ENCODE results near the gene TXK. TPM values are rescaled to one million over a fixed set of nuclear protein-coding genes. Genes with fewer than 3 reads are reported as not detected.

TXK gene
- total RNA-seq, 2 donors from 2014 or later = 37.8 to 52.3 TPM

- Mint-ChIP-seq H3K4me1 (ENCODE audit: low read depth) (peaks cover 29% of the 10 kb centered on the region), H3K36me3 (ENCODE audit: insufficient read depth in 2 of 2) (no peaks in the 10 kb centered on the region), H3K4me3 (no peak overlapping the region), H3K9me3 (no peaks in the 10 kb centered on the region), H3K27ac (no peak overlapping the region), H3K27me3 (ENCODE audit: low read depth) (peaks cover 27% of the 10 kb centered on the region)
- ATAC-seq (replicated peaks in 1 of 2) (no peak), DNase-seq (no peak)
Observed at GRCh38 chr4:48051078-48051477, 83.0 kb downstream of the TXK start.

- Mint-ChIP-seq H3K4me3 (no peak overlapping the region), H3K27ac (no peak overlapping the region), H3K4me1 (ENCODE audit: low read depth) (peaks cover 45% of the 10 kb centered on the region), H3K27me3 (ENCODE audit: low read depth) (peaks cover 31% of the 10 kb centered on the region), H3K9me3 (no peaks in the 10 kb centered on the region), H3K36me3 (ENCODE audit: insufficient read depth in 2 of 2) (no peaks in the 10 kb centered on the region)
- no peak for DNase-seq
- no peak for ATAC-seq (replicated peaks in 1 of 2)
Observed at GRCh38 chr4:48049483-48049882, 84.6 kb downstream of the TXK start.

- peak in 1 of 2 donors; percentile 30 for ATAC-seq (replicated peaks in 1 of 2)
- H3K4me1 Mint-ChIP-seq (ENCODE audit: low read depth) = peaks cover 60% of the 10 kb centered on the region
Observed at GRCh38 chr4:48047896-48048295, 86.2 kb downstream of the TXK start.

GRCh38 chr4:48047421-48047844 lies 86.6 kb downstream of the TXK start:
- H3K4me1 Mint-ChIP-seq (ENCODE audit: low read depth) = peaks cover 65% of the 10 kb centered on the region
- ATAC-seq (replicated peaks in 1 of 2) = peak; percentile 91 to 94

More at GRCh38 chr4:48047896-48048295, 86.2 kb downstream of the TXK start:
- Mint-ChIP-seq H3K27ac (no peak overlapping the region), H3K9me3 (no peaks in the 10 kb centered on the region), H3K4me3 (no peak overlapping the region), H3K27me3 (ENCODE audit: low read depth) (peaks cover 38% of the 10 kb centered on the region), H3K36me3 (ENCODE audit: insufficient read depth in 2 of 2) (no peaks in the 10 kb centered on the region)
- DNase-seq = no peak

GRCh38 chr4:48046059-48046458 lies 88.0 kb downstream of the TXK start:
- peaks cover 79% of the 10 kb centered on the region for H3K4me1 Mint-ChIP-seq (ENCODE audit: low read depth)
- H3K27me3 Mint-ChIP-seq (ENCODE audit: low read depth) = peaks cover 50% of the 10 kb centered on the region
- DNase-seq (no peak), ATAC-seq (replicated peaks in 1 of 2) (peak in 1 of 2 donors; percentile 27)
- H3K27ac Mint-ChIP-seq = no peak overlapping the region
- H3K9me3 Mint-ChIP-seq = no peaks in the 10 kb centered on the region
- no peaks in the 10 kb centered on the region for H3K36me3 Mint-ChIP-seq (ENCODE audit: insufficient read depth in 2 of 2)
- H3K4me3 Mint-ChIP-seq = peak overlapping the region; percentile 57 to 83

More at GRCh38 chr4:48047421-48047844, 86.6 kb downstream of the TXK start:
- Mint-ChIP-seq H3K4me3 (peak overlapping the region; percentile 50 to 83), H3K27ac (peak overlapping the region; percentile 58), H3K27me3 (ENCODE audit: low read depth) (peaks cover 43% of the 10 kb centered on the region), H3K36me3 (ENCODE audit: insufficient read depth in 2 of 2) (no peaks in the 10 kb centered on the region), H3K9me3 (no peaks in the 10 kb centered on the region)
- peak; percentile 81 to 82 for DNase-seq

- peaks cover 34% of the 10 kb centered on the region for H3K27me3 Mint-ChIP-seq (ENCODE audit: low read depth)
- DNase-seq (no peak), ATAC-seq (replicated peaks in 1 of 2) (no peak)
- H3K36me3 Mint-ChIP-seq (ENCODE audit: insufficient read depth in 2 of 2) = no peaks in the 10 kb centered on the region
- peaks cover 84% of the 10 kb centered on the region for H3K4me1 Mint-ChIP-seq (ENCODE audit: low read depth)
- H3K27ac Mint-ChIP-seq = no peak overlapping the region
- no peak overlapping the region for H3K4me3 Mint-ChIP-seq
- H3K9me3 Mint-ChIP-seq = no peaks in the 10 kb centered on the region
Observed at GRCh38 chr4:48044298-48044697, 89.8 kb downstream of the TXK start.

GRCh38 chr4:48043504-48043903 lies 90.5 kb downstream of the TXK start:
- H3K27ac Mint-ChIP-seq = no peak overlapping the region
- no peak for ATAC-seq (replicated peaks in 1 of 2)
- H3K9me3 Mint-ChIP-seq = no peaks in the 10 kb centered on the region
- H3K4me3 Mint-ChIP-seq = no peak overlapping the region
- no peaks in the 10 kb centered on the region for H3K36me3 Mint-ChIP-seq (ENCODE audit: insufficient read depth in 2 of 2)
- H3K27me3 Mint-ChIP-seq (ENCODE audit: low read depth) = peaks cover 26% of the 10 kb centered on the region
- DNase-seq = no peak
- H3K4me1 Mint-ChIP-seq (ENCODE audit: low read depth) = peaks cover 81% of the 10 kb centered on the region

- Mint-ChIP-seq H3K27me3 (ENCODE audit: low read depth) (peaks cover 26% of the 10 kb centered on the region), H3K9me3 (no peaks in the 10 kb centered on the region), H3K4me1 (ENCODE audit: low read depth) (peaks cover 78% of the 10 kb centered on the region), H3K27ac (no peak overlapping the region), H3K36me3 (ENCODE audit: insufficient read depth in 2 of 2) (no peaks in the 10 kb centered on the region), H3K4me3 (no peak overlapping the region)
- ATAC-seq (replicated peaks in 1 of 2) (no peak), DNase-seq (no peak)
Observed at GRCh38 chr4:48042979-48043461, 91.0 kb downstream of the TXK start.

GRCh38 chr4:48041535-48042137 lies 92.4 kb downstream of the TXK start:
- ATAC-seq (replicated peaks in 1 of 2) = peak; percentile 64 to 68
- H3K4me3 Mint-ChIP-seq = no peak overlapping the region
- peak in 1 of 2 donors; percentile 30 for DNase-seq
- H3K27ac Mint-ChIP-seq = no peak overlapping the region
- H3K9me3 Mint-ChIP-seq = peaks cover 0 to 2% of the 10 kb centered on the region in 2 donors
- H3K36me3 Mint-ChIP-seq (ENCODE audit: insufficient read depth in 2 of 2) = peaks cover 2 to 3% of the 10 kb centered on the region in 2 donors
- H3K27me3 Mint-ChIP-seq (ENCODE audit: low read depth) = peaks cover 26% of the 10 kb centered on the region
- peaks cover 70% of the 10 kb centered on the region for H3K4me1 Mint-ChIP-seq (ENCODE audit: low read depth)

GRCh38 chr4:48039561-48039960 lies 94.5 kb downstream of the TXK start:
- Mint-ChIP-seq H3K27me3 (ENCODE audit: low read depth) (peaks cover 19% of the 10 kb centered on the region), H3K4me3 (no peak overlapping the region), H3K36me3 (ENCODE audit: insufficient read depth in 2 of 2) (peaks cover 6 to 9% of the 10 kb centered on the region in 2 donors), H3K9me3 (peaks cover 0 to 5% of the 10 kb centered on the region in 2 donors), H3K27ac (no peak overlapping the region), H3K4me1 (ENCODE audit: low read depth) (peaks cover 70% of the 10 kb centered on the region)
- DNase-seq (no peak), ATAC-seq (replicated peaks in 1 of 2) (no peak)

- Mint-ChIP-seq H3K4me1 (ENCODE audit: low read depth) (peaks cover 70% of the 10 kb centered on the region), H3K36me3 (ENCODE audit: insufficient read depth in 2 of 2) (peaks cover 6 to 9% of the 10 kb centered on the region in 2 donors), H3K4me3 (no peak overlapping the region), H3K9me3 (peaks cover 0 to 5% of the 10 kb centered on the region in 2 donors), H3K27me3 (ENCODE audit: low read depth) (peaks cover 20% of the 10 kb centered on the region), H3K27ac (no peak overlapping the region)
- DNase-seq (no peak), ATAC-seq (replicated peaks in 1 of 2) (no peak)
Observed at GRCh38 chr4:48038666-48039065, 95.4 kb downstream of the TXK start.

- ATAC-seq (replicated peaks in 1 of 2) (no peak), DNase-seq (no peak)
- Mint-ChIP-seq H3K9me3 (peaks cover 0 to 5% of the 10 kb centered on the region in 2 donors), H3K27me3 (ENCODE audit: low read depth) (peaks cover 17% of the 10 kb centered on the region), H3K36me3 (ENCODE audit: insufficient read depth in 2 of 2) (peaks cover 6 to 9% of the 10 kb centered on the region in 2 donors), H3K4me1 (ENCODE audit: low read depth) (peaks cover 63% of the 10 kb centered on the region), H3K27ac (no peak overlapping the region), H3K4me3 (no peak overlapping the region)
Observed at GRCh38 chr4:48037117-48037462, 97.0 kb downstream of the TXK start.

- peaks cover 55% of the 10 kb centered on the region for H3K4me1 Mint-ChIP-seq (ENCODE audit: low read depth)
- ATAC-seq (replicated peaks in 1 of 2) = peak; percentile 52 to 65
- peak overlapping the region; percentile 27 to 82 for H3K4me3 Mint-ChIP-seq
- no peak for DNase-seq
- H3K9me3 Mint-ChIP-seq = peaks cover 0 to 5% of the 10 kb centered on the region in 2 donors
- peaks cover 6 to 9% of the 10 kb centered on the region in 2 donors for H3K36me3 Mint-ChIP-seq (ENCODE audit: insufficient read depth in 2 of 2)
- H3K27ac Mint-ChIP-seq = peak overlapping the region; percentile 80
- peaks cover 11% of the 10 kb centered on the region for H3K27me3 Mint-ChIP-seq (ENCODE audit: low read depth)
Observed at GRCh38 chr4:48035952-48036351, 98.1 kb downstream of the TXK start.

Measured in activated T-cell treated with anti-CD3 and anti-CD28 coated beads, Interleukin-2, amount 50 U/mL, for 72 hours (primary cell).